HG03097 (cell line): ENCODE measurements around the gene DENND1A.
"Not testable (repeated sequence)": the region's sequence is repeated elsewhere in the genome, so short reads cannot be mapped to it uniquely, and the experiment has no call there.

ENCODE experiments used
- ATAC-seq: cut with Tn5 transposase; IDR thresholded peaks from one replicate; pipeline ENCODE4 v1.9.1; 2021; ENCODE audit not compliant: unreplicated experiment, low FRiP score

The DENND1A gene

DNA sequence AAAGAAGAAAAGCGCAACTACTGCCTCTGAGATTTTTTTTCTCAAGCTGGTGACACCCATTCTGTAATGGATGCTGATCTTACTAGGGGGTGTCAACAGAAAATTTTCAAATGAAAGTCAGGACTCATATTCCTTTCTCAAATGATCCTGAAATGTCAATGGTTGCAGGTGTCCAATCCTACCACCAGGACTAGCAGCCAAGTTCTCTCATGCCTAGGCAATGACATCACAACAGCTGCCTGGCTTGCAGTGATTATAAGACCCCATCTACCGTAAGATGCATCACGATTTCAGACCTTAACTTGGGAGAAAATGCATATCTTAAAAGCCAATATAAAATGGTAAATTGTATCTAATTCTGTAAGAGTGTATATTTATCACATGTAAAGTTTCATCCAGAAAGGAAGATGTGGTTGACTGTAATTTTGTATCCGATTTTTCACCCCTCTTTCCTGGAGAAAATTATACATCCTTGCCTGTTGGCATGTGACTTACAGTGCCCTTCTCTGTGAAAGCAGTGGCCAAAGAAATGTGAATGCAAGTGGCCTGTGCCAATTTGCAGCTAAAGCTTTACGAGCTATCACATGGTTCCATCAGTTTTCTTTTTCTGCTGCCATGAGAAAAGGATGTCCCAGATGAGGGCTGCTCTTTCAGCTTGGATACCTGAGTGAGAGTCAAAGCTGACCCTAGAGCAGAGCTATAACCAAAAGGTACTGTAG is 104.4 kb downstream of the DENND1A start:
- no peak for ATAC-seq

DNA sequence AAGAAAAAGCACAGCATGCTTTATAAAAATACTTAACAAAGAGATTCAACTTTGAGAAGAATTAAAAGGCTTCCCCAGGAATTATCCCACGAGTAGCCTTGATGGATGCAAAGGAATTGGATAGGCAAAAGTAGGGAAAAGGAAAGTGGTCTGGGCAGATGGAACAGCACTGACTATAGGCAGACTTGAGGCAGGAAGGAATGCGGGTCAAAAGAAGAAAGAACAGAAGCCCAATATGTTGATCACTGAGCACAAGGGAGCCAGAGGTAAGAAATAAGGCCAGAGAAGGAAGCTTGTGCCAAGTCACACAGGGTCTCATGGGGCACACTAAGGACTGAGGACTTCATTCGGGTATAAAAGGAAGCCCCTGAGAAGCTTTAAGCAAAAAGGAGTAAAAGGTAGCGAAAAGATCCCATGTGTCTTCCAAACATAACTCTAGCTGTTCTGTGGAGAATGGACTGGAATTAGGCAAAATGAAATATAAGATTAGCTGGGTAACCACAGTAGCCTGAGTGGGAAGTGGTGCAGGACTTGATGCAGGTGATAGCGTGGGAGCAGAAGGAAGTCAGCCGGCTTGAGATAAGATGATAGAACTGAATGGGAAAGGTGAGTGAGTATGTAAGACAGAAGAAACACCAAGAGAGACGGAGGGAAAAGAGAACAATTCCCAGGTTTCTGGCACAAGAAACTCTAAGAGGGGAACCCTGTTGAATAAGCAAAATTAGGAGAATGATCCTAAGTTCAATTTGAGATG is 106.6 kb downstream of the DENND1A start:
- ATAC-seq = no peak

DNA sequence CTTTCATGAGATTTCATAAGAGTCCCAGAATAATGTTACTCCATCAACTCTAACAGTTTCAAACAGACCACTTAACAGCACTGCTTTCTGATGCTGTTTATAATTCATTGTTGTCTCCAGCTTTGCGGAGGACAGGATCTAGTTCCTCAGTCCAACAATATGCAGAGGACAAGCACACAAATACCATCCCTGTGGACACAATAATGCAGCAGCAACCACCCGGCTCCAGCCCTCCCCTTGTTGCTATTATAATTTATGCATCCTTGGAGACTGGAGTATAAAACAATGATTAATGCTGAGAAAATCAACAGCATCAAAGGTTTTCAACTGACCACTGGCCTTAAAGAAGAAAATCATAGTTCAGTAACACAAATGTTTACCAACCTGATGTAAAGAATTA is 108.3 kb downstream of the DENND1A start:
- no peak for ATAC-seq

GRCh38 chr9:123820139-123820538 is 109.8 kb downstream of the DENND1A start:
- no peak for ATAC-seq

DNA sequence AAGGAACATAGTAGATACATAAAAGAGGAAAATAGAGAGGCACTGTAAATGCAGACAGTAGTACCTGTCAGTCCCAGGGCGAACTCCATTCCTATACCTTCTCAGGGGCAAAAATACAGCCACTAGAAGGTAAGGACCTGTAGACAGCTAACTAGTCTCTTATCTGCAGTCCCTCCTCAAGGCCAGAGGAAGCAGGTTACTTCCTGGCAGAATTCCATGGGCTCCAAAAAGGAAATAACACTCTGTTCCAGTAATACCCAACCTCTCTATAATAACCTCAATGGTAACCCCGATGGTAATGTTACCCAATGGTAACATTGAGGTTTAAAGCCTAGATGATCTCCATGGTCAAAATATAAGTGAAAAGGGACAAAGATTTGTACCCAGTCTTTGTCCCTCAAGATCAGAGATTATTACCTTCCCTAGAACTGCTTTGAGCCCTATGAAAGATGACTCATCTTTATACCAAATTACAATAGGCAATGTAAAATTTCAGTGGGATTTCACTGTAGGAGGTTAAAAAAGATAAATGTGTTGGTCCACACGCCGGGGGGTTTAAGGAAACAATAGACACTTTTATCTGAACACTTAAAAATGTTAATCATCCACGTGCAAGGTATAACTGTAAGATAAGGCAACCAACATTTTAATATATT is 113.0 kb downstream of the DENND1A start:
- ATAC-seq = no peak

DNA sequence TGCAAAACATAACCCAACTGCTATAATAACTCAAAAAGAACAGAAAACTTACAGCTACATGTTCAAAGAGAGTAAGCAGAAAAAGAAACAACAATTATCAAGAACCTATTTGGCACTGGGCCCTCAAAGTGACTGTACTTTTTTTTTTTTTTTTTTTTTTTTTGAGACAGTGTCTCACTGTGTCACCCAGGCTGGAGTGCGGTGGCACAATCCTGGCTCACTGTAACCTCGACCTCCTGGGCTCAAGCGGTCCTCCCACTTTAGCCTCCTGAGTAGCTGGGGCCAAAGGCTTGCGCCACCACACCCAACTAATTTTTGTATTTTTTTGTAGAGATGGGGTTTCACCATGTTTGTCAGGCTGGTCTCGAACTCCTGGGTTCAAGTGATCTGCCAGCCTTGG is 114.1 kb downstream of the DENND1A start:
- not testable (repeated sequence) for ATAC-seq

DNA sequence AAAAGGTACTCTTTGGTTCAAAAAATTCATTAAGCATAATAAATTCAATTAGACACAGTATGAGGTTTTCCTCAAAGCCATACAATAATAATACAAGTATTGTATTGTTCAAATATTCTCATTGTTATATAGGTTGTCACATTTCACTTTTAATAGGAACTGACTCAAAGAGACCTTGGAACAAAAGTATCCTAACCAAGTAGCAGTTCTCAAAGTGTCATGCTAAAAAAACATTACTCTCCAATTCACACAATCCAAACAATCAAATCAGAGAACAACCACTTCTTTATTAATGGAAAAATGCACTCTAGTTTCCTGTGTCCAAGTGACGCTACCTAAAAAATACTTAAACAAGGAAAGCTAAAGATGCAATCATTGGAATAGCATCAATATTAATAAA is 115.4 kb downstream of the DENND1A start:
- ATAC-seq = no peak

DNA sequence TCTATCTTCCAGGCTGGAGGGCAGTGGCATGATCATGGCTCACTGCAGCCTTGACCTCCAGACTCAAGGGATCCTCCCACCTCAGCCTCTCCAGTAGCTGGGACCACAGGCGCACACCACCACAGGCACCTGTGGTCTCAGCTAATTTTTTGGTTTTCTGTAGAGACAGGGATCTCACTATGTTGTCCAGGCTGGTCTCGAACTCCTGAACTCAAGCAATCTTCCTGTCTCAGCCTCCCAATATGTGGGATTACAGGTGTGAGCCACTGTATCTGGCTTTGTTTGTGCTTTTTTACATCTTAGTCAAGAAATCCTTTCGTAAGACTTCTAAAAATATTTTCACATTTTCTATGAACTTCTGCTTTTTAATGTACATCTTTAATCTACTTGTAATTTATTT is 116.9 kb downstream of the DENND1A start:
- ATAC-seq = no peak

- no peak for ATAC-seq
These were observed 122.7 kb downstream of the DENND1A start for GRCh38 chr9:123807251-123807650.

GRCh38 chr9:123806829-123807228 is 123.1 kb downstream of the DENND1A start:
- no peak for ATAC-seq

GRCh38 chr9:123798195-123798594 is 131.7 kb downstream of the DENND1A start:
- no peak for ATAC-seq

GRCh38 chr9:123796618-123797484 is 133.1 kb downstream of the DENND1A start:
- ATAC-seq = no peak

DNA sequence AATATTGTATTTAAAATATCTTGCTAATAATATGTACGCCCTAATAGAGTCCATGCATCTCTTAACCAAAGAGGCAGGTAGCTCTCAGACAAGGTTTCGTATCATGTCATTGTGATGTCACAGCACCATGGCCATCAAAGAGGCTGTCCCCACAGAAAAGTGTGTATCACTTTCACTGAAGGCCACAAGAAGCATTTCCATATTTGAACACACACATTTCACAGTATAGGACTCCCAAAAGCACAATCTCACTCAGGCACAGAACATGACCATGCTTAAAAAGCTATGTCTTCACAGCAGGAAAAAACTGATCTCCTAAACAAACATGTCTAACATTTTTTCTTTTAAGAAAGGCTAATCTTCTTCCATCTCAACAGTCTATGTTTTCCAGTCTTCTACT is 133.8 kb downstream of the DENND1A start:
- no peak for ATAC-seq

DNA sequence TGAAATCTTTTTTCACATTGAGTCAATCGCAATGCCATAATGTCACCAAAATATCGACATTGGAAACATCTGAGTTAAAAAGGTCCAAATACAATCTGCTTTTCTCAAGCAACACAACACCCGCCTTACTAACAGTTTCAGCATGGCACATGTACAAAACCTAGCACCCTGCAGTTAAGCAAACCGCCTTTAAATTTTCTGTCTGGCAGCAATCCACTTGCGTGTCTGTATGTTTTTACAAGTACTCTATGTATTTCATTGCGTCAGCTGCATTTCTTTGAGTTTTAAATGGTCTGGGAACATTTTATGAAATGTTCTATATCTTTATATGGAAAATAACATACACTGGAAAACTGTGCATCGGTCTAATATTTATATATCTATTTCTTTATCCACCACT is 134.6 kb downstream of the DENND1A start:
- ATAC-seq = no peak

DNA sequence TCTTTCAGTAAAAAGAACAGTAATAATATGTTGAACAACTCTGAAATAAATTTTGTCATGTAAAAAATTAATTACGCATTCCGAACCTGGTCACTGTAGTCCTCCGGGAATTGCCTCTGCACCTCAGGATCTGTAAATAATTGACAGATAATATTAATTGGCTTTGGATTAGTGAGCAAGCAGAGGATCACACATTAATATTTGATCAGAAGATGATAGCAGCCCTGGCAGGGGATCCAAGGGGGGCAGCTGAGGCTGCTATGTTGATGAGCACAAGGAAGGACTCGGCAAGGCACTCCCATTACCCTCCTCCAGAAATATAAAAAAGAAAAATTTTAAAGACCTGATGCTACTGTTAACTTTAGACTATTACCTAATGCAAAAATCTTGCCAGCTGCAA is 137.4 kb downstream of the DENND1A start:
- ATAC-seq = no peak

DNA sequence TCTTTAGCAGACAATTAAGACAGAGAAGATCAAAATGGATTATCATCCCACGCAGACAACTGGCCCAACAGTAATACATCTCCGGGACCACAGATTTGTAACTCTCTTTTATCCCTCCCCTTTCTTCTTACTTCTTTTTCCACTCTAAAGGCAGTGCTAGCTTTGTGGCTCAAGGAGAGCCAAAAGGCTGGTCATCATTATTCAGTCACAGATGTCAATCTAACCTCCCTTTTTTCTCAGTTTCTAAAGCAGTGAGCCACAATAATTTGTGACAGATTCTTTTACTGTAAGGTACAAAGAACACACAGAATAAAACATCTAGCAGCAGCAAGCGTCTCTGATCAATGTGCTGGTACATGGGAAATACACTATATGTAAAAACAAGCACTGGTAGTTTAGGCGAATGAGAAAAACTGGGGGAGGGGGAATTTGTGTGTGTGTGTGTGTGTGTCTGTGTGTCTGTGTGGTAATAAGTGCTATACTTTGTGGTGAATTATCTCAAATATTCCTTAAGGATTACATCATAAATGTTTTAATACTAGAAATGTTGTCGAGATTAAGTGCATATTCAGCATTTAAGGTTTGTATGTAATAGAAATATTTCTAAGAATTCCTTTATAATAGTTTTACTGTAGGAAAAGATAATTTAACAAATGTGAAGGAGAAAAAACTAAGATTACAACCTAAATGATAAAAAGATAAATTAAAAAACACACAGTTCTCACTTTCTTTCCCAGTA is 140.2 kb downstream of the DENND1A start:
- no peak for ATAC-seq

- ATAC-seq = no peak
These were observed 142.5 kb downstream of the DENND1A start for GRCh38 chr9:123787416-123787815.

GRCh38 chr9:123784518-123784917 is 145.4 kb downstream of the DENND1A start:
- no peak for ATAC-seq

- ATAC-seq = no peak
These were observed 151.6 kb downstream of the DENND1A start for GRCh38 chr9:123778232-123778902.
